Cardiac septum (tissue), 1 donor: Measurements from ENCODE around the gene KRTAP22-2. TPM values are rescaled to one million over a fixed set of nuclear protein-coding genes. Genes with fewer than 3 reads are reported as not detected.

ENCODE experiments used
- DNase-seq: peaks from one replicate; pipeline ENCODE4 v3.0.0-alpha.2; 2020; ENCODE audit warnings: low spot score
- intact Hi-C: fragments of 100-400 bp; cut with DNase I; formaldehyde crosslinking; loops from one replicate; pipeline ENCODE4 v1.14.0; 2022
- long read RNA-seq: library from polyadenylated mRNA; unstranded; transcript quantifications from one replicate; pipeline ENCODE4 v2.0.0, GENCODE V29; 2021
- total RNA-seq: library from RNA; stranded (reverse); fragmentation: NEBNext Ultra II Directional; extraction: Animal tissue kit (Norgen Biotek cat#: 25700); gene quantifications from one replicate; pipeline ENCODE4 v1.2.1, GENCODE V29; 2021
- donor health status: DM: no; HTN: no; CAD: no.

KRTAP22-2 gene
- not detected for total RNA-seq
- long read RNA-seq = 0 reads

DNA sequence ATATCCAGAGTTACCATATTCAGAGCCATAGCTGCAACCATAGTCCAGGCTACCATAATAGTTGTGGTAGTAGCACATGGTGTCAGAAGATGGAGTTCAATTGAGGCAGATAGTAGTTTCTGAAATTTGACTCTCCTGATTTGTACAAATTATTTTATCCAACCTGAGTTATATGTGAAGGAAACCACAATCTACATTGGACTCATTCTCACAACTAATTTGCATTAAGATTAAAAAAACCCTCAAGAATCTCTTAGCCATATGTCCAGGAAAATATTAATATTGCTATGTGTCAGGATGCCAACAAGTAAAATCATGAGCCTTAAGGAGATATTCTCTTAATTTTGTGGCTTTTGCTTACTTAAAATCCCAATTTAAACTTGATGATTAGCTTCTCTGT lies at the start of gene KRTAP22-2:
Gene KRTAP22-2, minus strand, starts transcription at position 101 of the 400 bp plus-strand sequence.
- intact Hi-C loops = no loop called here
- no peak for DNase-seq

DNA sequence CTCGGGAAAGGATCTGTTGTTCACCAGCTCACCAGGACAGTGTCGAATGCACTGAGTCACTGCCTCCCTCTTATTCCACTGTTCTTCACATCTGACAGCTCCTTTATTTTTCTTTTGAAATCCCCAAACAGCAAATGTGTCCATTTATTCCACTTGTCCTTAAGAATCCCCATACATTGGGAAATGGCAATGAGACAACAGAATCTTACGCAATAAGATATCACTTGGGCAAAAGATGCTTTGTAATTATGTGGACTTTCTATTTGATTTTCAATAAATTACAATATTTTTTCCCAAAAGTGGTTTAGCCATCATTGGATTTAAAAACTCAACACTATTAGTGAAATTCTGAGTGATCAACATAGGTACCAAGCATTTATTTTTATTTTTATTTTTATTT lies 48.5 kb upstream of the KRTAP22-2 start:
- DNase-seq = no peak
- intact Hi-C loops = no loop called here

GRCh38 chr21:30634906-30635305 lies 44.7 kb upstream of the KRTAP22-2 start, which contains the start of gene KRTAP20-2:
Gene KRTAP20-2, plus strand, starts transcription at chr21:30635206. Its CDS starts 58 bp downstream, at chr21:30635264.
- no peak for DNase-seq
- intact Hi-C loops = no loop called here

- DNase-seq = no peak
- intact Hi-C loops = no loop called here
Measured at GRCh38 chr21:30629200-30629599, 39.0 kb upstream of the KRTAP22-2 start.

DNA sequence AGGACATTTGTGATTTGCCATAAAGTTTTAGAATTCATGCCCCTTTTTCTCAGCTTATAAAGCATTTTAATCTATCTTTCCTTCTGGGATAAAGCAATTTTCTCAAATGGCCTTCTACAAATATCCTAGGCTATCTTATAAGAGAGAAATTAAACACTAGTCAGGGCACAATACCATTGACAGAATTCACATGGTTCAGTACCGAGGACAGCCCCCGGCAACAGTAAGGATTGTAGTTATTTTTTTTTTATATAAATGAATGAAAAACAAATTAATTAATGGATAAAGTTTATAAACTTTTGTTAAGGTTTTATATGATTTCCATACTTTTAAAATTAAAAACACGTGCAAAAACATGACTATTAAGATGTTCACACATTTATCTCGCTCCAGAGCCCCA lies 37.9 kb upstream of the KRTAP22-2 start:
- intact Hi-C loops = no loop called here
- DNase-seq = no peak

- DNase-seq = no peak
- intact Hi-C loops = no loop called here
Measured at GRCh38 chr21:30625449-30626165, 35.4 kb upstream of the KRTAP22-2 start.

GRCh38 chr21:30623362-30623761 lies 33.2 kb upstream of the KRTAP22-2 start:
- no peak for DNase-seq
- intact Hi-C loops = no loop called here

DNA sequence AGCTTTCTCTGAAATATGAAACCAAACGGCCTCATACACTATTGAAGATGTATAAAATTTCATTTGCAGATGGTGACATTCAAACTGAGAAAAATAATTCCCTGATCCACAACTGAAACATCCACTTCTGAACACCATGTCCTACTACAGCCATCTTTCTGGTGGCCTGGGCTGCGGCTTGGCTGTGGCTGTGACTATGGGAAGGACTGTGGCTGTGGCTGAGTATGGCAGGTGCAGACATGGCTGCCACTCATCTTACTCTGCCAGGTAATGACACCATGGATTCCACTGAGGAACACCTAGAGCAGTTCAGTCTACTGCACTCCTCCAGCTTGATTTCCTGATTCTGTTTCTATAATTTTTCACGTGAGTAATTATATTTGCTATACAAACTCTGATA lies 30.3 kb upstream of the KRTAP22-2 start, which contains the start of gene KRTAP20-4:
Gene KRTAP20-4, plus strand, starts transcription at position 106 of the 400 bp plus-strand sequence.
- intact Hi-C loops = no loop called here
- DNase-seq = no peak

DNA sequence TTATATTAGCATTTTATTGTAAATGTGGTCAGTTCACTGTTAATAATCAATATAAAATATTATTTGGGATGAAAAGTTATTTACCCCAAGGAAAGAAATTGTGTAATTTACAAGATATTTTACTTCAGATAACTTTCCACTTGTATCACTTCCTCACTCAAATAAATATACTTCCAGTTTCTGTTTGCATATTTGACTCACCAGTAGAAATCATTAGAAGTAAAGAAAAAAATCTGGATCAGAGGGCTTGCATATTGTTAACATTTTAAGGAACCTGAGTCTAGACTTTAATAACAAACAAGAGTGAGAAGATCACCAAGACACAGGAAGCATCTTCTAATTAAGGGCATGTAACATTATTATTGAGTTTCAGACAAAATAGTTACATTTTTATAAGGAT lies 29.9 kb upstream of the KRTAP22-2 start:
- intact Hi-C loops = no loop called here
- DNase-seq = no peak

- no peak for DNase-seq
Measured at GRCh38 chr21:30616125-30616524, 25.9 kb upstream of the KRTAP22-2 start, which contains the start of gene KRTAP20-1. Gene KRTAP20-1, plus strand, starts transcription at chr21:30616425. Its CDS starts 30 bp downstream, at chr21:30616455.

DNA sequence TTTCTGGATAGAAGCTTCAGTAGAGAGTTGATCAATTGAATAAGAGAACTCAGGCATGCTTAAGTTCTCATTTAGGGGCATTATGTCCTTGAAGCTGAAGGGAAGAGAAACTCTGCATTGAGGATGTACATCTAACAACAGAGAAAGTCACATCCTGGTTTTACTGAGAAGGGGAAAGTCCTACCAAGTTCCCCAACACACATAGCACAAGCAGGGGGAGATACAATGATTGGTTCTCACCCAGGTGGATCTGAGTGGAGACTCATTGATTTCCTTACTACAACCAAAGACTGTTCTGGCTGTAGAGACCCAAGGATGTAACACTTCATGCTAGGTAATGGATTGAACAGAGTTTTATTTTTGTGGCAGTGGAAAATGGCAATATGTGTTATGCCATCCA lies 25.0 kb upstream of the KRTAP22-2 start:
- intact Hi-C loops = no loop called here
- no peak for DNase-seq

More at GRCh38 chr21:30616125-30616524, 25.9 kb upstream of the KRTAP22-2 start, which contains the start of gene KRTAP20-1:
- intact Hi-C loops = no loop called here

GRCh38 chr21:30613836-30614235 lies 23.6 kb upstream of the KRTAP22-2 start, which contains the start of gene KRTAP6-1:
Gene KRTAP6-1, minus strand, starts transcription at chr21:30613930. Its CDS starts 26 bp downstream, at chr21:30613904.
- intact Hi-C loops = no loop called here
- DNase-seq = no peak

GRCh38 chr21:30612132-30612531 lies 21.9 kb upstream of the KRTAP22-2 start:
- intact Hi-C loops = no loop called here
- no peak for DNase-seq

GRCh38 chr21:30605968-30606367 lies 15.8 kb upstream of the KRTAP22-2 start:
- intact Hi-C loops = no loop called here
- no peak for DNase-seq

GRCh38 chr21:30600787-30601186 lies 10.6 kb upstream of the KRTAP22-2 start, which contains the start of gene KRTAP22-1:
Gene KRTAP22-1, plus strand, starts transcription at chr21:30601087.
- no peak for DNase-seq
- intact Hi-C loops = no loop called here

- DNase-seq = no peak
- intact Hi-C loops = no loop called here
Measured at GRCh38 chr21:30598802-30599201, 8.6 kb upstream of the KRTAP22-2 start, which contains the start of gene KRTAP6-2. Gene KRTAP6-2, minus strand, starts transcription at chr21:30598902. Its CDS starts 28 bp downstream, at chr21:30598874.

GRCh38 chr21:30592140-30592539 lies 1.9 kb upstream of the KRTAP22-2 start, which contains the start of gene KRTAP6-3:
Gene KRTAP6-3, plus strand, starts transcription at chr21:30592440. Its CDS starts 6 bp downstream, at chr21:30592446.
- DNase-seq = no peak
- intact Hi-C loops = no loop called here

DNA sequence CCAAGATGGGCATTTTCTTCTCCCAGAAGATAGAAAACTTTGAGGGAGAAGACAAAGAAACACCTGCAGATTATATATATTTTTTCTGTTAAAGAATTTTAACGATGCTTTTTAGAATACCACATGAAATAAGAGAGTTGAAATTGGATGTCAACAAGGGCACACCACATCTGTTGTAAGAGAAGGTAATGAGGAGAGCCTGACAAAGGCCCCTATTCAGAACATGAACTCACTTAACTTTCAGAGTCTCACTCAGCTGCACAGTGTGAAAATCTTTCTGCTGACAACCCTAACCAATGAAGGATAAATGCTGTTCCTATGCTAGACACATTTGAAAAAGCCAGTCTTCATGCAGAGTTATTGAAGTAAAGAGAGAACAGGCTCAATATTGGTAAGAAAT lies 7.3 kb downstream of the KRTAP22-2 start:
- DNase-seq = no peak
- intact Hi-C loops = no loop called here

DNA sequence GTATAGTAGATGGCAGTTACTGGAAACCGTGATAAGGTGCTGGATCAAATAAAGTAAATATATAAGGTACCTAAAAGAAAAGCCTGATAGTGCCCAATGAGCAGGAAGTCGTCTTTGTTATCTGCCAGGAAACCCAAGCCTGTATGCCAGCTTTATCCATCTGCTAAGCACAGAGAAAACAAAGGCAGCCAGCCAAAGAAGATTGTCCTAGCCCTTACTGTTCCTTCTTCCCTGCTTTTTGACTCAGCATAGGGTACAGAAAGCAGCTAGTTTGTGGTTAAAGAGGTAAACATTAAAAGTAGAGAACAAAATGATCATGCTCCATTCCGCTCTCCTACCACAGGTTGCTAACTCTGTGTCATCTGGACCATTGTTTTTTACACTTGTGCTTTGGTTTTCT lies 10.1 kb downstream of the KRTAP22-2 start:
- intact Hi-C loops = no loop called here
- DNase-seq = no peak

DNA sequence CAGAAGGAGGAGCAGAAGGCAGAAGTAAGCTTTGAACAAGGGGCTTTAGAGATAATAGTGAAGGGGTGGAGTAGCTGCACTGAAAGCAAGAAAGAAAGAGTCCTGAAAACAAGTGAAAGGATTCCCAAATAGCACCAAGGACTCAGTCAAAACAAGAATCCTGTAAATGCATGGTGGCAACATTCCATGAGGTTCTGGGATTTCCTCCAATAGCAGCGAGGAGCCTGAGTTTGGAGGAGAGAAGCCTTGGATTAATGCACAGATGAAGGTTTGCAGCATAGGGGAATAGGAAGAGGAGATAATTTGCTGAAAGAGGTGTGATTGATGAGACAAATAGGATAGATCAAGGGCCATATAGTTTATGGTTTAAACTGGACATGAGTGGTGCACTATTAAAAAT lies 10.9 kb downstream of the KRTAP22-2 start:
- no peak for DNase-seq
- intact Hi-C loops = no loop called here

DNA sequence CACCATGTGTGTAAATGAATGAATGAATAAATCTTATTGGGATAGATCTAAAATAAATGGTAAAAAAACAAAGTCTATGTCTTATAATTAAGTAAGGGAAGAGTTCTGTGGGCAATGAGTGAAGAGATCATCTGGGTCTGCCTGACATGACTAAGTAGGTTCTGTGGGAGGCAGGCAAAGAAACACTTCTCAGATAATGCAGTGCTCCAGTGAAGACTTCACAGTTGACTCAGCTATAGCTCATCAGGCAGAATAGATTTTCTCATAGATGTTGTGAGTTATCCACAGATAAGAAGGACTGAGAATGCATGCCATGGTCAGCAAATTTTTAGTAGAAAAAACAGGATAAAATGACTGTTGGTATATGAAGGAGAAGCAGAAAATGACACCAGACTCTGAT lies 12.4 kb downstream of the KRTAP22-2 start:
- DNase-seq = no peak
- intact Hi-C loops = no loop called here
